K562 treated with DMSO at 1 percent for 48 hours (cell line): ENCODE measurements around the gene PPIH. TPM values are rescaled to one million over a fixed set of nuclear protein-coding genes. Genes with fewer than 3 reads are reported as not detected.

Experiments used
- total RNA-seq: library from RNA; unstranded; fragments of 300-600 nt; gene quantifications from 2 replicates; pipeline ENCODE4 v1.2.3, GENCODE V29; 2022; ENCODE audit warnings: low replicate concordance; ENCODE audit errors: extremely low read depth

Gene PPIH
- total RNA-seq, result not detected in 2 replicates

GRCh38 chr1:42657981-42658876 is at the start of gene PPIH:
Gene PPIH, plus strand, starts transcription at chr1:42658423. Its CDS starts 24 bp downstream, at chr1:42658447.

GRCh38 chr1:42681741-42682483 is 23.7 kb downstream of the PPIH start, which contains the start of gene YBX1:
Gene YBX1, plus strand, starts transcription at chr1:42682418. Its CDS starts 148 bp downstream, at chr1:42682566.

Other genes with a start within 250 kb of the PPIH start
- not detected in 2 replicates for gene ZMYND12, start 202.4 kb upstream of the PPIH start, total RNA-seq
- not detected in 2 replicates for gene PPCS, start 201.9 kb upstream of the PPIH start, total RNA-seq
- gene CCDC30, start 195.1 kb upstream of the PPIH start, total RNA-seq, result not detected in 2 replicates
- gene YBX1, start 24.0 kb downstream of the PPIH start, total RNA-seq, result 639 and 731 TPM in 2 replicates
- gene CLDN19, start 81.8 kb downstream of the PPIH start, total RNA-seq, result not detected in 2 replicates
- 281 TPM in 1 of 2 replicates, not detected in the other for gene P3H1, start 108.6 kb downstream of the PPIH start, total RNA-seq
- gene C1orf50, start 108.8 kb downstream of the PPIH start, total RNA-seq, result not detected in 2 replicates
- not detected in 2 replicates for gene TMEM269, start 126.6 kb downstream of the PPIH start, total RNA-seq
- not detected in 2 replicates for gene ERMAP, start 158.7 kb downstream of the PPIH start, total RNA-seq
- gene SVBP, start 159.0 kb downstream of the PPIH start, total RNA-seq, result not detected in 2 replicates
- not detected in 2 replicates for gene ZNF691, start 188.2 kb downstream of the PPIH start, total RNA-seq